Breast epithelium (tissue), 4 donors: ENCODE measurements around the gene NCAPH2. TPM values are rescaled to one million over a fixed set of nuclear protein-coding genes. Genes with fewer than 3 reads are reported as not detected.

Source experiments
- DNase-seq, 2 donors: peaks; one replicate each; pipeline ENCODE4 v3.0.0-alpha.2; 2019; ENCODE audit warnings: low spot score in 2 of 2
- H3K27ac ChIP-seq, 2 donors: fragments of 200-600 bp; sonication (generic) in 1 of 2; one replicate each; pipeline ENCODE4 v1.5.1; 2016 to 2019; ENCODE audit warnings: mild to moderate bottlenecking in 1 of 2
- H3K27me3 ChIP-seq, 2 donors: fragments of 200-600 bp; sonication (generic) in 1 of 2; one replicate each; pipeline versions ENCODE4 v1.5.1 to v1.6.0; 2017 to 2019; ENCODE audit warnings: control low read depth in 1 of 2, mild to moderate bottlenecking in 1 of 2
- H3K36me3 ChIP-seq: fragments of 200-600 bp; one replicate; pipeline ENCODE4 v1.5.1; 2019
- H3K4me1 ChIP-seq, 2 donors: fragments of 200-600 bp; sonication (generic); one replicate each; pipeline ENCODE4 v1.5.1; 2016 to 2019; ENCODE audit warnings: control low read depth in 1 of 2
- H3K4me3 ChIP-seq, 3 donors: fragments of 200-600 bp; sonication (generic); 1 replicate in 2 of 3; 2 replicates in 1 of 3; pipeline ENCODE4 v1.5.1; 2016 to 2019; ENCODE audit warnings: mild to moderate bottlenecking in 3 of 3, moderate library complexity in 2 of 3
- H3K9me3 ChIP-seq, 2 donors: fragments of 200-600 bp; sonication (generic) in 1 of 2; one replicate each; pipeline ENCODE4 v1.5.1; 2016 to 2019; ENCODE audit warnings: control low read depth in 1 of 2
- POLR2A ChIP-seq: fragments of 450-650 bp; IDR thresholded peaks from one replicate; pipeline ENCODE4 v1.6.1; 2016; ENCODE audit warnings: antibody characterized with exemption, mild to moderate bottlenecking, moderate library complexity
- POLR2AphosphoS5 ChIP-seq, 3 donors: sonication (generic); formaldehyde crosslinking; IDR thresholded peaks; one replicate each; pipeline ENCODE4 v1.6.1; 2017; ENCODE audit warnings: antibody characterized with exemption in 3 of 3
- intact Hi-C: fragments of 100-400 bp; cut with DNase I; formaldehyde crosslinking; loops from one replicate; pipeline ENCODE4 v1.15.1; 2023; ENCODE audit warnings: low total_unique reads
- total RNA-seq, 3 donors: library from RNA; depleted of rRNA; stranded (reverse); fragments of >200 nt; gene quantifications; one replicate each; pipeline ENCODE4 v1.1.0, GENCODE V29; 2016
- TF ChIP-seq, protein P1 (sequence below), 3 donors: fragments of 450-650 bp; IDR thresholded peaks; one replicate each; pipeline ENCODE4 v1.5.1; 2016 to 2017; ENCODE audit warnings: antibody characterized with exemption in 3 of 3, mild to moderate bottlenecking in 3 of 3, moderate library complexity in 3 of 3

The NCAPH2 gene
- total RNA-seq, 3 donors from 2014 or later, result 25.9 to 48.2 (median 43.0) TPM

DNA sequence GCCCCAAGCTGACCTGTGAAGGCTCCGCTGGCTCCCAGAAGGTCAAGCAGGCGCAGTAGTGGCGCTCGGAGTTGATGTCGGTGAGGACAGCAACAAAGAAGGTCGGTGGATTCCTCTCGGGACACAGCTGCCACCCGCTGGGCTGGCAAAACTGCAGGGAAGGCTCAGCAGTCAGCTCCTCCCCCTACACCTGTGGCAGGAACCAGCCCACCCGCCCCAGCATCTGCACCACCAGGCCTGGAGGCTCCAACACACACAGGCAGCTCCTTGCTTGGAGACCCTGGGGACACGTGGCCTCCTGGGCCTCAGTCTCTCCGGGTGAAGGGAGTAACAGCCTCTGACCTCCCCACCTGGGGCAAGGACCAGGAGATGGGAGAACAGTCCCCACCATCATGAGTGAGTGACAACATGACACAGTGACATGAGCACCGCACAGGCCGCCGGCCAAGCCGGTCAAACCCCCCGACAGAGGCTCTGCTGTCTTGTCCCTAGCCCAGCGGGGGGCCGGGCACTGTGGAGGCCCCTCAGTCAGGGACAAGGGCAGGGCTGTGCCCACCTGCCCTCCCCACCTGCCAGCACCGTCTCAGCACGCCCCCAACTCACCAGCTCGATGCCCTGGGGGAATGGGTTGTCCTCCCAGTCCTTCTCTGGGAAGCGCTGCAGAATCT lies 40.1 kb upstream of the NCAPH2 start:
- Histone ChIP-seq H3K27ac (no peak overlapping the region), H3K4me3 (no peak overlapping the region), H3K9me3 (no peaks in the 10 kb centered on the region), H3K4me1 (peaks cover 14 to 35% of the 10 kb centered on the region in 2 donors), H3K36me3 (peaks cover 14% of the 10 kb centered on the region), H3K27me3 (no peaks in the 10 kb centered on the region)
- no peak for DNase-seq
- intact Hi-C loops, result no loop called here
- TF ChIP-seq POLR2A (no peak), POLR2AphosphoS5 (IDR thresholded peaks at IDR 0.05) (no peak)
- TF ChIP-seq, protein P1, sequence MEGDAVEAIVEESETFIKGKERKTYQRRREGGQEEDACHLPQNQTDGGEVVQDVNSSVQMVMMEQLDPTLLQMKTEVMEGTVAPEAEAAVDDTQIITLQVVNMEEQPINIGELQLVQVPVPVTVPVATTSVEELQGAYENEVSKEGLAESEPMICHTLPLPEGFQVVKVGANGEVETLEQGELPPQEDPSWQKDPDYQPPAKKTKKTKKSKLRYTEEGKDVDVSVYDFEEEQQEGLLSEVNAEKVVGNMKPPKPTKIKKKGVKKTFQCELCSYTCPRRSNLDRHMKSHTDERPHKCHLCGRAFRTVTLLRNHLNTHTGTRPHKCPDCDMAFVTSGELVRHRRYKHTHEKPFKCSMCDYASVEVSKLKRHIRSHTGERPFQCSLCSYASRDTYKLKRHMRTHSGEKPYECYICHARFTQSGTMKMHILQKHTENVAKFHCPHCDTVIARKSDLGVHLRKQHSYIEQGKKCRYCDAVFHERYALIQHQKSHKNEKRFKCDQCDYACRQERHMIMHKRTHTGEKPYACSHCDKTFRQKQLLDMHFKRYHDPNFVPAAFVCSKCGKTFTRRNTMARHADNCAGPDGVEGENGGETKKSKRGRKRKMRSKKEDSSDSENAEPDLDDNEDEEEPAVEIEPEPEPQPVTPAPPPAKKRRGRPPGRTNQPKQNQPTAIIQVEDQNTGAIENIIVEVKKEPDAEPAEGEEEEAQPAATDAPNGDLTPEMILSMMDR (IDR thresholded peaks at IDR 0.05), result no peak

DNA sequence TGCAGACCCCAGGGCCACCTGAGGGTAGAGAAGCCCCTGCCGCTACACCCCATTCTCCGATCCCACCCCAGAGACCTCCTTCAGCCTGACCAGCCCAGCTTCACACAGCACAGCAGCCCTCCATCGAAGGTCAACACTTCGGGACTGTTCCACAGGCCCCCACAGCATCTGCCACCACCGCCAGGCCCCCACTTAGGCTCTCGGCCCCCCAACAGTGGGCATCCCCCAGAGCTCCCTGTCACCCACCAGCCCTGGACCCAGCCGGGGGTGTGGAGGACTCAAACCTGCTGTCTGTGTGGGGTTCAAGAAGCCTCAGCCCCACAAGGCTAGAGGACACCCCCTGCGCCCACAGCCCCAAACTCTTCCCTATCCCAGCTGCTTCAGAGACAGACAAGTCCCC lies 39.4 kb upstream of the NCAPH2 start:
- H3K27me3 ChIP-seq, result no peaks in the 10 kb centered on the region
- H3K4me1 ChIP-seq, result peaks cover 16 to 42% of the 10 kb centered on the region in 2 donors
- DNase-seq, result no peak
- no peak overlapping the region for H3K27ac ChIP-seq
- intact Hi-C loops, result no loop called here
- TF ChIP-seq, protein P1 (IDR thresholded peaks at IDR 0.05), result no peak
- no peak for TF ChIP-seq POLR2AphosphoS5 (IDR thresholded peaks at IDR 0.05)
- TF ChIP-seq POLR2A, result no peak
- no peaks in the 10 kb centered on the region for H3K9me3 ChIP-seq
- H3K36me3 ChIP-seq, result peaks cover 10% of the 10 kb centered on the region
- H3K4me3 ChIP-seq, result no peak overlapping the region

DNA sequence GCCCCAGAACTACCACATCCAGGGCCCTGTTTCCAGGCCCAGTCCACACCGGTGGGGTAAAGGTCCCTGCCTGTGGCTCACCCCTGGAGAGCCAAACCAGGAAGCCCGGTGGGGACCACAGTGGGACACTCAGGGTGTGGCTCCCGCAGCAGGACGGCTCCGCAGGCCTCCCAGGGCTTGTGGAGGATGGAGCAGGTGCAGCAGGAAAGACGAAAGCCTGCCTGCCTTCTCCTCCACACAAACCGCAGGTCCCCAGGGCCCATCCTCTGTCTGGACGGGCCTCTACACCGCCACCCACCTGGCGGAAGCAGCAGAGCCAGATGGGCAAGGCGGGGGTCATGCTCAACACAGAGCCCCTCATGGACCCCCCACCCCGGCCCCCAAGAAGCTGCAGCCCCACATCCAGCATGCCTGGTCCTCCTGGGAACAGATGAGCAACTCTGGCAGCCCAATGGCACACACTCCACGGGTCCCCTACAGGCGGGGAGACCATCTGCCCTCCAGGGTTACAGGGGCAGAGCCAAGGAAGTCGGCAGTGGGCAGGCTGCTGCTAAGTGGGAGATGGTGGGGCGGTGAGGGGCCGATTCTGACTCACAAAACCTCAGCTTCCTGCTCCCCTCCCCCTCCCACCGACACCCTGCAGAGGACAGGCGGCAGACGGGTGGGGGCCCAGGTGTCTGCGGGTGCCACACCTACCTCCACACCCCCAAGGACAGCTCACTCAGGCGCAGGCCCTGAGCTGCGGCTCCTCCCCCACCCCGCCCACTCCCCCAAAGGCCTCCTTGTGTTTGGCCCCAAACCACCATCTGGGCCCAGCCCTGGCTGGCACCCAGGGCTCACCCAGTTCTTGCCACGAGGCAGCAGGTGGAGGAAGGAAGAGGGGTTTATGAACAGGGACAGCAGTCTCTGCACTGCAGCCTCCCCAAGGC lies 38.4 kb upstream of the NCAPH2 start:
- Histone ChIP-seq H3K4me3 (peak overlapping the region in 1 of 3 donors; percentile 41), H3K27me3 (no peaks in the 10 kb centered on the region), H3K4me1 (peaks cover 16 to 45% of the 10 kb centered on the region in 2 donors), H3K36me3 (peaks cover 4% of the 10 kb centered on the region), H3K27ac (peak overlapping the region; percentile 15 to 29), H3K9me3 (no peaks in the 10 kb centered on the region)
- DNase-seq, result peak in 1 of 2 donors; percentile 67
- no peak for TF ChIP-seq POLR2A
- TF ChIP-seq, protein P1 (IDR thresholded peaks at IDR 0.05), result no peak
- no peak for TF ChIP-seq POLR2AphosphoS5 (IDR thresholded peaks at IDR 0.05)
- intact Hi-C loops, result no loop called here

DNA sequence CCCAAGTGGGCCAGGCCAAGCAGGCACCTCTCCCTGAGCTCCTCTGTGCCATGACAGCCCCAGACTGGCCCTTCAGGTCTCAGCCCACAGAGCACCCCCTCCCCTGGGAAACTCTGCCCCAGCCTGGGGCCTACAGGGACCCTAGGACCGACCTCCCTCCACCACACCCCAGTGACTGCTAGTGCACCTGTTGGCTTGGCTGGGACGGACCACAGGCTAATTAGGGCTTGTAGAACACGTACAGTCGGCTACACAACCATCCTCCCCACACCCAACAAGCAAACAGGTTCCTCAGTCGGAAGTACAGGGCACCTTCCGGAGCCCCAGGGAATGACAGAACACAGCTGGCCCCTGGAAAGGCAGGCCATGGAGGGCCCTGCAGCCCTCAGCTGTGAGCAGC lies 37.5 kb upstream of the NCAPH2 start:
- TF ChIP-seq, protein P1 (IDR thresholded peaks at IDR 0.05), result no peak
- no peak for TF ChIP-seq POLR2A
- TF ChIP-seq POLR2AphosphoS5 (IDR thresholded peaks at IDR 0.05), result no peak
- peaks cover 16 to 45% of the 10 kb centered on the region in 2 donors for H3K4me1 ChIP-seq

More for the DNA sequence above, 37.5 kb upstream of the NCAPH2 start:
- intact Hi-C loops, result no loop called here
- H3K27ac ChIP-seq, result peak overlapping the region; percentile 15 to 29
- no peaks in the 10 kb centered on the region for H3K27me3 ChIP-seq
- peak overlapping the region in 1 of 3 donors; percentile 41 for H3K4me3 ChIP-seq
- H3K9me3 ChIP-seq, result no peaks in the 10 kb centered on the region
- DNase-seq, result no peak
- H3K36me3 ChIP-seq, result no peaks in the 10 kb centered on the region
